ENCODE measurements around the gene TCTN3. TPM values are rescaled to one million over a fixed set of nuclear protein-coding genes. Genes with fewer than 3 reads are reported as not detected.

Gene TCTN3
- total RNA-seq, 1 donor from 2014 or later = 54.3 TPM

GRCh38 chr10:95698415-95698814, 4.7 kb upstream of the TCTN3 start:
- H3K4me3 Mint-ChIP-seq (ENCODE audit: unreplicated experiment) = no peak overlapping the region
- DNase-seq (ENCODE audit: low spot score) = no peak
- peaks cover 13% of the 10 kb centered on the region for H3K36me3 Mint-ChIP-seq (ENCODE audit: low read depth, unreplicated experiment)
- H3K27ac Mint-ChIP-seq (ENCODE audit: unreplicated experiment) = no peak overlapping the region
- peaks cover 7% of the 10 kb centered on the region for H3K9me3 Mint-ChIP-seq (ENCODE audit: unreplicated experiment)
- H3K27me3 Mint-ChIP-seq (ENCODE audit: unreplicated experiment) = peaks cover 3% of the 10 kb centered on the region
- no peak for TF ChIP-seq CTCF (IDR thresholded peaks at IDR 0.05; ENCODE audit: unreplicated experiment)
- peaks cover 7% of the 10 kb centered on the region for H3K4me1 Mint-ChIP-seq (ENCODE audit: unreplicated experiment)

GRCh38 chr10:95697429-95697828, 3.7 kb upstream of the TCTN3 start:
- Mint-ChIP-seq H3K4me1 (ENCODE audit: unreplicated experiment) (peaks cover 13% of the 10 kb centered on the region), H3K36me3 (ENCODE audit: low read depth, unreplicated experiment) (peaks cover 17% of the 10 kb centered on the region), H3K9me3 (ENCODE audit: unreplicated experiment) (peaks cover 7% of the 10 kb centered on the region), H3K27me3 (ENCODE audit: unreplicated experiment) (peaks cover 8% of the 10 kb centered on the region), H3K27ac (ENCODE audit: unreplicated experiment) (no peak overlapping the region), H3K4me3 (ENCODE audit: unreplicated experiment) (no peak overlapping the region)
- no peak for TF ChIP-seq CTCF (IDR thresholded peaks at IDR 0.05; ENCODE audit: unreplicated experiment)
- no peak for DNase-seq (ENCODE audit: low spot score)

GRCh38 chr10:95694665-95695064, 938 bp upstream of the TCTN3 start:
- H3K36me3 Mint-ChIP-seq (ENCODE audit: low read depth, unreplicated experiment) = peaks cover 22% of the 10 kb centered on the region
- peaks cover 7% of the 10 kb centered on the region for H3K9me3 Mint-ChIP-seq (ENCODE audit: unreplicated experiment)
- H3K4me1 Mint-ChIP-seq (ENCODE audit: unreplicated experiment) = peaks cover 30% of the 10 kb centered on the region
- peaks cover 8% of the 10 kb centered on the region for H3K27me3 Mint-ChIP-seq (ENCODE audit: unreplicated experiment)
- no peak for TF ChIP-seq CTCF (IDR thresholded peaks at IDR 0.05; ENCODE audit: unreplicated experiment)
- no peak overlapping the region for H3K4me3 Mint-ChIP-seq (ENCODE audit: unreplicated experiment)
- peak overlapping the region; percentile 88 for H3K27ac Mint-ChIP-seq (ENCODE audit: unreplicated experiment)
- no peak for DNase-seq (ENCODE audit: low spot score)

- DNase-seq (ENCODE audit: low spot score) = no peak
- Mint-ChIP-seq H3K36me3 (ENCODE audit: low read depth, unreplicated experiment) (peaks cover 21% of the 10 kb centered on the region), H3K27ac (ENCODE audit: unreplicated experiment) (peak overlapping the region; percentile 88), H3K27me3 (ENCODE audit: unreplicated experiment) (peaks cover 8% of the 10 kb centered on the region), H3K4me1 (ENCODE audit: unreplicated experiment) (peaks cover 30% of the 10 kb centered on the region), H3K9me3 (ENCODE audit: unreplicated experiment) (peaks cover 7% of the 10 kb centered on the region), H3K4me3 (ENCODE audit: unreplicated experiment) (peak overlapping the region; percentile 93)
- no peak for TF ChIP-seq CTCF (IDR thresholded peaks at IDR 0.05; ENCODE audit: unreplicated experiment)
Observed at GRCh38 chr10:95693071-95693667, 558 bp downstream of the TCTN3 start.

GRCh38 chr10:95691281-95691680, 2.4 kb downstream of the TCTN3 start:
- no peak for TF ChIP-seq CTCF (IDR thresholded peaks at IDR 0.05; ENCODE audit: unreplicated experiment)
- peaks cover 4% of the 10 kb centered on the region for H3K27me3 Mint-ChIP-seq (ENCODE audit: unreplicated experiment)
- no peak overlapping the region for H3K4me3 Mint-ChIP-seq (ENCODE audit: unreplicated experiment)
- H3K36me3 Mint-ChIP-seq (ENCODE audit: low read depth, unreplicated experiment) = peaks cover 19% of the 10 kb centered on the region
- no peak for DNase-seq (ENCODE audit: low spot score)
- no peaks in the 10 kb centered on the region for H3K9me3 Mint-ChIP-seq (ENCODE audit: unreplicated experiment)
- H3K27ac Mint-ChIP-seq (ENCODE audit: unreplicated experiment) = no peak overlapping the region
- peaks cover 30% of the 10 kb centered on the region for H3K4me1 Mint-ChIP-seq (ENCODE audit: unreplicated experiment)
